ENCODE results near the gene TMEM167A. TPM values are rescaled to one million over a fixed set of nuclear protein-coding genes. Genes with fewer than 3 reads are reported as not detected.

Gene TMEM167A
- total and polyA plus RNA-seq, 2 of the 4 experiments (the other 2 are of a cell fraction) = 34.6 to 45.1 TPM

DNA sequence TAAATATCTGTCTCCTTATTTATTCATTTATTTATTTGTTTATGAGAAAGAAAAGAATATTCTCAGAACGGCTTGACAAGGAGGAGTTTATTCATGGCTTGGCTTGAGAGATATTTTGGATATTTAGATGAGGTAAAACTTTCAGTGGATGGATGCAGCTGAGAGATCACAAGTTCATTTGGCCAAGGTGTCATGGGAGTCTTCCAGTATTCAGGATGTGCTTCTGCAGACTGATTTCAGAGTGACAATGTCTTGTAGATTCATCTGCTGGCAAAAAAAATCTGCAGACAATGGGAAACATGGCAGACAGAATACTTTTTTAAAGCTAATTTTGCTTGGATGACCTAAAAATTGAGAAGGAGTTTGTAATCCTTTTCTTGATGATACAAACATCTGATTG is 38.6 kb upstream of the TMEM167A start:
- no TSS peak for BruUV-seq (replicated peaks)
- dilution Hi-C loops (cut with HindIII; ENCODE audit: low sequenced_read_pairs, unreplicated experiment) (no loop called here), in situ Hi-C loops (cut with MboI; ENCODE audit: low sequenced_read_pairs) (no loop called here), intact Hi-C loops (cut with micrococcal nuclease) (no loop called here)
- no peak for DNase-seq
- H3K4ac ChIP-seq (ENCODE audit: low read depth, low read length) = no peak overlapping the region
- no peaks in the 10 kb centered on the region for H3K36me3 ChIP-seq (ENCODE audit: control insufficient read depth, insufficient read depth, low read length)
- ATAC-seq (ENCODE audit: low read depth) = no peak
- H3K9ac ChIP-seq (ENCODE audit: low read depth, low read length) = no peak overlapping the region
- peaks cover 5% of the 10 kb centered on the region for H3K9me3 ChIP-seq (ENCODE audit: control insufficient read depth, insufficient read depth, low read length)
- no peak overlapping the region for H3K4me3 ChIP-seq (ENCODE audit: insufficient read depth, low read depth, low read length)
- H3K27ac ChIP-seq (ENCODE audit: insufficient read depth, low read length) = no peak overlapping the region
- H3K4me1 ChIP-seq (ENCODE audit: control insufficient read depth, insufficient read depth, low read length) = no peaks in the 10 kb centered on the region
- no peak overlapping the region for H2AK9ac ChIP-seq (replicated peaks; ENCODE audit: low read depth, low read length, poor library complexity)
- H3K23ac ChIP-seq (ENCODE audit: low read depth, low read length) = no peak overlapping the region
- TF ChIP-seq SMC3 (IDR thresholded peaks at IDR 0.05; ENCODE audit: low read depth, low read length) (no peak), CHD1 (IDR thresholded peaks at IDR 0.05; ENCODE audit: low read depth, low read length) (no peak), CEBPB (IDR thresholded peaks at IDR 0.05; ENCODE audit: low read depth, low read length) (no peak), RAD21 (IDR thresholded peaks at IDR 0.05; ENCODE audit: low read length) (no peak), NFE2L2 (IDR thresholded peaks at IDR 0.05; ENCODE audit: low read depth, low read length) (no peak), FOS (IDR thresholded peaks at IDR 0.05; ENCODE audit: low read depth, low read length) (no peak), RFX5 (IDR thresholded peaks at IDR 0.05; ENCODE audit: low read depth, low read length) (no peak), MAFK (IDR thresholded peaks at IDR 0.05; ENCODE audit: low read depth, low read length) (no peak), MXI1 (IDR thresholded peaks at IDR 0.05; ENCODE audit: borderline replicate concordance, low read depth, low read length) (no peak), BHLHE40 (IDR thresholded peaks at IDR 0.05; ENCODE audit: low read depth, low read length) (no peak)
- TF ChIP-seq, protein P1, sequence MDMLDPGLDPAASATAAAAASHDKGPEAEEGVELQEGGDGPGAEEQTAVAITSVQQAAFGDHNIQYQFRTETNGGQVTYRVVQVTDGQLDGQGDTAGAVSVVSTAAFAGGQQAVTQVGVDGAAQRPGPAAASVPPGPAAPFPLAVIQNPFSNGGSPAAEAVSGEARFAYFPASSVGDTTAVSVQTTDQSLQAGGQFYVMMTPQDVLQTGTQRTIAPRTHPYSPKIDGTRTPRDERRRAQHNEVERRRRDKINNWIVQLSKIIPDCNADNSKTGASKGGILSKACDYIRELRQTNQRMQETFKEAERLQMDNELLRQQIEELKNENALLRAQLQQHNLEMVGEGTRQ (IDR thresholded peaks at IDR 0.05; ENCODE audit: low read depth, low read length) = no peak
- TF ChIP-seq, protein P2, sequence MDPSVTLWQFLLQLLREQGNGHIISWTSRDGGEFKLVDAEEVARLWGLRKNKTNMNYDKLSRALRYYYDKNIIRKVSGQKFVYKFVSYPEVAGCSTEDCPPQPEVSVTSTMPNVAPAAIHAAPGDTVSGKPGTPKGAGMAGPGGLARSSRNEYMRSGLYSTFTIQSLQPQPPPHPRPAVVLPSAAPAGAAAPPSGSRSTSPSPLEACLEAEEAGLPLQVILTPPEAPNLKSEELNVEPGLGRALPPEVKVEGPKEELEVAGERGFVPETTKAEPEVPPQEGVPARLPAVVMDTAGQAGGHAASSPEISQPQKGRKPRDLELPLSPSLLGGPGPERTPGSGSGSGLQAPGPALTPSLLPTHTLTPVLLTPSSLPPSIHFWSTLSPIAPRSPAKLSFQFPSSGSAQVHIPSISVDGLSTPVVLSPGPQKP (IDR thresholded peaks at IDR 0.05; ENCODE audit: borderline replicate concordance, low read depth, low read length) = no peak
- H2BK120ac ChIP-seq (ENCODE audit: low read depth, low read length) = no peak overlapping the region
- H2BK15ac ChIP-seq (ENCODE audit: low read depth, low read length) = no peak overlapping the region
- H4K20me1 ChIP-seq (ENCODE audit: insufficient read depth, low read length) = no peaks in the 10 kb centered on the region
- H2AFZ ChIP-seq (replicated peaks; ENCODE audit: low read length, poor library complexity) = no peak overlapping the region
- H3K18ac ChIP-seq (ENCODE audit: low read depth, low read length) = no peak overlapping the region
- no peaks in the 10 kb centered on the region; a peak in 1 of 4 replicates for H3K79me1 ChIP-seq (ENCODE audit: low read depth in 1 of 2, low read length in 2 of 2)
- no peak overlapping the region for H3K14ac ChIP-seq (replicated peaks; ENCODE audit: low read depth, low read length)
- no peak overlapping the region for H4K91ac ChIP-seq (ENCODE audit: insufficient read depth, low read depth, low read length)
- no peak overlapping the region for H2BK20ac ChIP-seq (ENCODE audit: low read depth, low read length)
- no peaks in the 10 kb centered on the region for H3K27me3 ChIP-seq (ENCODE audit: control insufficient read depth, insufficient read depth, low read length)
- no CpG with 5 or more reads among the region's 1 CpG for WGBS, 2 experiments (ENCODE audit: extremely low coverage in 2 of 2, insufficient read length in 1 of 2)
- no peak overlapping the region for H3K56ac ChIP-seq (ENCODE audit: extremely low read depth, insufficient read depth, low read length)
- H2BK5ac ChIP-seq (ENCODE audit: low read depth, low read length, poor library complexity, severe bottlenecking) = no peak overlapping the region
- no peaks in the 10 kb centered on the region for H3K9me1 ChIP-seq (ENCODE audit: insufficient read depth, low read length)
- H2AK5ac ChIP-seq (ENCODE audit: low read depth, low read length) = no peak overlapping the region
- CTCF ChIA-PET = no interaction called here
- H3K4me2 ChIP-seq (ENCODE audit: low read depth, low read length) = no peak overlapping the region
- no peak overlapping the region for H4K8ac ChIP-seq (ENCODE audit: low read depth in 2 of 2, low read length in 2 of 2)
- POLR2A ChIA-PET (ENCODE audit: unreplicated experiment) = no interaction called here
- no peak overlapping the region for H4K5ac ChIP-seq (ENCODE audit: low read depth, low read length)

All from IMR-90 (cell line).